Nucleus accumbens (tissue), 56 donors: Measurements from ENCODE around the gene PAPLN.
"Not testable (repeated sequence)": the region's sequence is repeated elsewhere in the genome, so short reads cannot be mapped to it uniquely, and the experiment has no call there.

Experiments used
- DNase-seq, 56 donors: peaks; one replicate each; lab custom pipeline; 2025; lab: John Stamatoyannopoulos, UW

The PAPLN gene, protein sequence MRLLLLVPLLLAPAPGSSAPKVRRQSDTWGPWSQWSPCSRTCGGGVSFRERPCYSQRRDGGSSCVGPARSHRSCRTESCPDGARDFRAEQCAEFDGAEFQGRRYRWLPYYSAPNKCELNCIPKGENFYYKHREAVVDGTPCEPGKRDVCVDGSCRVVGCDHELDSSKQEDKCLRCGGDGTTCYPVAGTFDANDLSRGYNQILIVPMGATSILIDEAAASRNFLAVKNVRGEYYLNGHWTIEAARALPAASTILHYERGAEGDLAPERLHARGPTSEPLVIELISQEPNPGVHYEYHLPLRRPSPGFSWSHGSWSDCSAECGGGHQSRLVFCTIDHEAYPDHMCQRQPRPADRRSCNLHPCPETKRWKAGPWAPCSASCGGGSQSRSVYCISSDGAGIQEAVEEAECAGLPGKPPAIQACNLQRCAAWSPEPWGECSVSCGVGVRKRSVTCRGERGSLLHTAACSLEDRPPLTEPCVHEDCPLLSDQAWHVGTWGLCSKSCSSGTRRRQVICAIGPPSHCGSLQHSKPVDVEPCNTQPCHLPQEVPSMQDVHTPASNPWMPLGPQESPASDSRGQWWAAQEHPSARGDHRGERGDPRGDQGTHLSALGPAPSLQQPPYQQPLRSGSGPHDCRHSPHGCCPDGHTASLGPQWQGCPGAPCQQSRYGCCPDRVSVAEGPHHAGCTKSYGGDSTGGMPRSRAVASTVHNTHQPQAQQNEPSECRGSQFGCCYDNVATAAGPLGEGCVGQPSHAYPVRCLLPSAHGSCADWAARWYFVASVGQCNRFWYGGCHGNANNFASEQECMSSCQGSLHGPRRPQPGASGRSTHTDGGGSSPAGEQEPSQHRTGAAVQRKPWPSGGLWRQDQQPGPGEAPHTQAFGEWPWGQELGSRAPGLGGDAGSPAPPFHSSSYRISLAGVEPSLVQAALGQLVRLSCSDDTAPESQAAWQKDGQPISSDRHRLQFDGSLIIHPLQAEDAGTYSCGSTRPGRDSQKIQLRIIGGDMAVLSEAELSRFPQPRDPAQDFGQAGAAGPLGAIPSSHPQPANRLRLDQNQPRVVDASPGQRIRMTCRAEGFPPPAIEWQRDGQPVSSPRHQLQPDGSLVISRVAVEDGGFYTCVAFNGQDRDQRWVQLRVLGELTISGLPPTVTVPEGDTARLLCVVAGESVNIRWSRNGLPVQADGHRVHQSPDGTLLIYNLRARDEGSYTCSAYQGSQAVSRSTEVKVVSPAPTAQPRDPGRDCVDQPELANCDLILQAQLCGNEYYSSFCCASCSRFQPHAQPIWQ

DNA sequence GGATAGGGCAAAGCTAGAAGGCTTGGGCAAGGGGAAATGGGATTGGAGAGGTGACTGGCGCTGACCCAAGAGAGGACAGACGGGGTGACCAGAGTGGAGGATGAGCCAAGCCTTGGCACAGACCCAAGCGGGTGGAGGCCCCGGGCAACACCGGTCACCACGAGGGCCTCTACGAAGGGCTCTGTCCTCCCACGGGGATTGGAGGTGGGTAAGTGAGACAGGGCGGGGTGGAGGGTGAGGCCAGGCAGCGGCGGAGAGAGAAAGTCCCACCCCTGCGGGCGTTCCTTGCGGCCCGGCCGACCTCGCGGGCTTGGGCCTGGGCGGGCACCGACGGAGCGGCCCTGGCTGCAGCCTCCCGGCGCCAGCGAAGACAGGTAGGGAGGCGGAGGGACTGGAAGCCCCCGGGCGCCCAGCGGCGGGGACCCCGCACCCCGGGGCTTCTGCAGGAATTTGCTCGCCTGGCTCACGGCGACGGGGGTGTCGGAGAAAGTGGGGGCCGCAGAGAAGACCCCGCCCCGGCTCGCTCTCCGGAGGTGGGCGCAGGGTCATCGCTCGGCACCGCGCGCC lies at the start of gene PAPLN:
Gene PAPLN, plus strand, starts transcription at position 288 of the 567 bp plus-strand sequence. CDS start 2,273 bp downstream, outside the sequence.
- peak in 5 of 56 donors; percentile 12 to 46 (median 23) for DNase-seq

DNA sequence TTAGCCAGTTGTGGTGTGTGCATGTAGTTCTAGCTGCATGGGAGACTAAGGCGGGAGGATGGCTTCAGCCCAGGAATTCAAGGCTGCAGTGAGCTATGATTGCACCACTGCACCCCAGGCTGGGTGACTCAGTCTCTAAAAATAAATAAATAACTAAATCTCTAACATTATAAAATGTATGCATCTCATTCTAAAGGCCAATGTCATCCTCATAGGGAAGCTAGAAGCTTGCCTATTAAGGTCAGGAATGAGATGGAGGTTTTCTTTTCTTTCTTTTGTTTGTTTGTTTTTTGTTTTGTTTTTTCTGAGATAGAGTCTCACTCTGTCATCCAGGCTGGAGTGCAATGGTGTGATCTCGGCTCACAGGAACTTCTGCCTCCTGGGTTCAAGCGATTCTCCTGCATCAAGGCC lies 48.8 kb upstream of the PAPLN start:
- no peak for DNase-seq

DNA sequence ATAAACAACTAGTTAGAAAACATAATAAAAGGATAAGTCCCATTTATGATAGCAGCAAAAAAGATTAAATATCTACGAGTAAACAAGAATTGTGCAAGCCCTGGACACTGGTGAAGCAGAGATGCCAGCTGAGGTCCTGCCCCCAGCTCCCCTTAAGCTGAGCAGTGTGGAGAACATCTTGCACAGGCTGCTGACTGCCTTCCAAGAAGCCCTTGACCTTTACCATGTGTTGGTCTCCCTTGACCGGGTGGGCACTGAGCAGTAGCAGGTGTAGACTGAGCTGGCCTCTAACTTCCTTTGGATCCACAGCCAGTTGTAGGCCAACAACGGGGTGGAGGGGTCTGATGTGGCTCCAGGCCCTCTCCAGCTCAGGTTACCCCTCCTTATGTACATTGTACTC lies 47.7 kb upstream of the PAPLN start:
- no peak for DNase-seq

DNA sequence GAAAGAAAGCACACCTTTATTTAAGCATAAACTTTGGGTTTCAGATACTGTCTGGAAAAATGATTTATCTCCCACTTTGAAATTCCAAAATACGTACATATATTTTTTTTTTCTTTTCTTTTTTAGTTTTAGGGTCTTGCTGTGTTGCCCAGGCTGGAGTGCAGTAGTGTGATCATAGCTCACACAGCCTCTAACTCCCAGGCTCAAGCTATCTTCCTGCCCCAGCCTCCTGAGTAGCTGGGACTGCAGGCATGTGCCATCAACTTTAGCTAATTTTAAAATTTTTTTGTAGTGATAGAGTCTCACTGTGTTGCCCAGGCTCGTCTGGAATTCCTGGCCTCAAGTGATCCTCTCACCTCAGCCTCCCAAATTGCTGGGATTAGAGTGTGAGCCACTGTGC lies 45.9 kb upstream of the PAPLN start:
- DNase-seq: no peak

DNA sequence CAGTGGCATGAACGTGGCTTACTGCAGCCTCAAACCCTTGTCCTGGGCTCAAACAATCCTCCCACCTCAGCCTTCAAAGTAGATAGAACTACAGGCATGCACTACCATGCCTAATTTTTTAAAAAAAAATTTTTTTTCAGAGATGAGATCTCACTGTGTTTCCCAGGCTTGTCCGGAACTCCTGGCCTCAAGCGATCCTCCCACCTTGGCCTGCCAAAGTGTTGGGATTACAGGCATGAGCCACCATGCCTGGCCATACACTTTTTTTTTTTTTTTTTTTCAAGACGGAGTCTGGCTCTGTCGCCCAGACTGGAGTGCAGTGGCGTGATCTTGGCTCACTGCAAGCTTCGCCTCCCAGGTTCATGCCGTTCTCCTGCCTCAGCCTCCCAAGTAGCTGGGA lies 43.0 kb upstream of the PAPLN start:
- DNase-seq: not testable (repeated sequence)

DNA sequence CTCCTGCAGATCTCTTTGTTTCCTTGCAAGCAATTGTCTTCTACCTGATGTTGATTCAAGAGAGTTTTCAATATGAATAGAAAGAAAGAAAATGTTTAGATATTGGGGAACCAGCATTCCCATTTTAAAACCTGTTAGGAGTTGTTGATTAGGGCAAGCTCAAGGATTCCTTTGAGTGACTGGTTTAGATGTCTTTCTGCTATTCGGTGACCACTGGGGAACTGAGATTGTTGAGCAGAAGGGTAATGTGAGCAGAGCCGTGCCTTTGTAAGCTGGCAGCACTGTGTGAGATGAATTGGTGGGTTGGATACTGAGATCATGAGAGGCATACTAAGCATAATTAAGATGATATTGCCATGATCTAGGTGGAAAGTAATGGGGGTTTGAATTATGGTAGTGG lies 39.1 kb upstream of the PAPLN start:
- no peak for DNase-seq

DNA sequence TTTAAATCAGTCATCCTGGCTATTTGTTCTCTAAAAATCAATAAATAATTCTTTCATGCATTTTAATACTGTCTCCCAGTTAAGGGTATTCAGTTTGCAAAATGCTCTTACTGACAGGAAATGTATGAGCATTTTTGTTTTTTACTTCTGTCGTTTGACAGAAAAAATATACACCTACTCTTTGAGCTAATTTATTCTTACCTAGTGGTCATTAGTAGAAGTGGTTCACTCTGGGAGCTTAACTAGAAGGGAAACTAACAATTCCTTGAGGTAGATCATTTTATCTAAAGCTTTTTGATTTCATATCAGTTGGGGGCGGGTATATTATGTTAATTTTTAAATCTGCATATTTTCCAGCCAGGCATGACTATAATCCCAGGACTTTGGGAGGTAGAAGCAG lies 33.8 kb upstream of the PAPLN start:
- no peak for DNase-seq

DNA sequence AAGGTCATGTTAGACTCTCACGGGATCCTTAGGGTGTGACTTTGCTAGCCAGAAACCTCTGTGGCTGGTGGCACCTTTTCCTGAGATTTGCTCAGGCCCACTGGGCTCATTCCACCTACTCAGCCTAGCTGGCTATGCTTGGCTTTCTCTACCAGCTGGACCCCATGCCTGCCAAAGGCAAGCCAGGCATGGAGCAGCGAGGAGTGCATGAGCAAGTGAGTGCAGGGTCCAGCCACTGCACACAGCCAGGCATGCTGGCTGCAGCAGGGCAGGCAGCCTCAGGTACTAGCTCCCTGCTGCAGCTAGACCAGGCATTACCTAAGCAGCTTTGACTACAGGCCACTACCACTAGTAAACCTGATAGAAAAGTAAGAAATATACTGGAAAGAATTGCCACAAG lies 29.7 kb upstream of the PAPLN start:
- no peak for DNase-seq

DNA sequence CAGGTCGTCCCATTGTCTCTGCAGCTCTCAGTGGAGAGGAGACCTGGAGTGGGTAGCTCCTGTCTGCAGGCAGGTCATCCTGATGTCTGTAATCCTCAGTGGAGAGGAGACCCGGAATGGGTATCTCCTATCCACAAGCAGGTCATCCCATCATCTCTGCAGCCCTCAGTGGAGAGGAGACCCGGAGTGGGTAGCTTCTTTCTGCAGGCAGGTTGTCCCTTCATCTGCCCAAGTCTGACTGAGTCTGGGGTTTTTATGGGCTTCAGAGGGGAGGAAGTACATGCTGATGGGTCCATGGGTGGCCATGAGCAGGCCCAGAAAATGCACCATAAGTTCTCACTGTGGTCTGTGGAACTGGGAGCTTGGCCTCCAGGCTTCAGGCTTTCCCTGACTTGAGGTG lies 28.9 kb upstream of the PAPLN start:
- no peak for DNase-seq

DNA sequence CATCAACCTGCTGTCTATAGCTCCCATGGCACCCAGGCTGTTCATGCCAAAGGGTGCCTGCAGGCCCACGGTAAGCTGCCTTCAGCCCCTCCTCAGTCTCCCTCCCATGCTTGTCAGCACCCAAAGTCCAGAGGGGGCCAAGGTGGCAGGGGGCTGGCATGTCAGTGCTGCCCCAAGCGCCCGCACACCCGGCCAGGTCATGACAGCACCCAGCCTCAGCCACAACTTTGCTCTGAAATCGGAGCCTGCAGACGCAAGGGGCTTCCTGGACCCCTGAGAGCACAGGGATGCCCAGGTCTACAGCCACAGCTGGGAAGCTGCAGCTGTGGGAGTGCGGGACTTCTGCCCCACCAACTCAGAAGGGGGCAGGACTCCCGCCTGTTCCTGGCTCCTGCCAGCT lies 28.5 kb upstream of the PAPLN start:
- DNase-seq: no peak

DNA sequence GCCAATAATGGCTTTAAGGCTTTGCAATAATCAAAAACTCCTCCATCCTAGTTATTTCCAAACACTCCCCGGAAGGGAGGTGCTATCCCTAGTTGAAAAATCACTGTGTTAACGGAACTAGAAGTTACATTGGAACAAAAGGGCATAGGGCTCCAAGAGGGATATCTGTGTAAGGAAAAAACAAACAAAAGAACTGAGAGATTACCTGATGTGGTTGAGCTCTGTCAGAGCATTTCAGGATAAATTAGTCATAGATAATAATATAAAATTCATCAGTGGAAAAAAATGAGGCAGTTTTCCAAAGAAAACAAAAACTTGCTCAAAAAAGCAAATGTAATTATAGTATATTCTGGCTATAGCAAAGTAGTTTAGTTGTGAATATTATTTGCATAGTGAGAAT lies 27.4 kb upstream of the PAPLN start:
- no peak for DNase-seq

DNA sequence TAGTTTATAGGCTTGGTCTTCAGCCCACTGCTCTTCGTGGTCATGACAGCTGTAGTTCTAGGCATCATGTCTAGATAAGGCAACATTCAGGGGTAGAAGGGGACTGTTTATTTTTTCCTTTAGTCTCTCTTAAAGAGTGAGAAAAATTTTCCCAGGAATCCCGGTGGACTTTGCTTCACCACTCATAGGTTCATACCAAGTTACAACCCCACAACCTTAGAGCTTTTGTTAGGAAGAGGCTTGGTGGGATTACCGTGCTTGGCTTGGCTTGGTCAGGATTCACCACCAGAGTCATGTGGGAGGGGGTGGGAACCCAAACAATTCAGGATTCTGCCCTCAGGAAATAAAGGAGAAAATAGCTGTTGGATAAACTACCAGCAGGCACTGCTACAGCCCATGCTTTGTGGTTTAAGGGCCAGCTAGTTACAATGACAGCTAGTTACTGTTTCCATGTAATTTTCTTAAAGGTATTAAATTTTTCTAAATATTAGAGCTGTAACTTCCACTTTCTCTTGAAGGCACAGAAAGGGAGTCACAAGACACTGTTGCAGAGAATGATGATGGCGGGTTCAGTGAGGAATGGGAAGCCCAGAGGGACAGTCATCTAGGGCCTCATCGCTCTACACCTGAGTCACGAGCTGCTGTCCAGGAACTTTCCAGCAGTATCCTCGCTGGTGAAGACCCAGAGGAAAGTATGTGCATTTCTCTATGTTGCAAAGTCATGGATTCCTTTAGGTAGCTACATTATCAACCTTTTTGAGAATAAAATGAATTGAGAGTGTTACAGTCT lies 25.9 kb upstream of the PAPLN start:
- no peak for DNase-seq

DNA sequence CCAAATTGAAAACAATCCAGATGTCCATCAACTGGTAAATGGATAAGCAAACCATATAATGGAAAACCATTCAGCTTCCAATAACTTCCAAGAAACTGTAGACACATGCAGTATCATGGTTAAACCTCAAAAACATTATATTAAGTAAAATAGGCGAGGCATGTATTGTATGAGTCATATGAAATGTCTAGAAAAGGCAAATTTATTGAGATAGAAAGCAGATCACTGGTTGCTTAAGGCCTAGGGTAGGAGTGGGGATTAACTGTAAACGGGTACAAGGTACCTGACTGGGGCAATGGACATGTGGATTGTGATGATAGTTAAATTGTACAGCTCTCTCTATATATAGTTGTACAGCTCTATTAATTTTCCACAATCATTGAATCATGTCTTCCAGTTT lies 21.3 kb upstream of the PAPLN start:
- no peak for DNase-seq

DNA sequence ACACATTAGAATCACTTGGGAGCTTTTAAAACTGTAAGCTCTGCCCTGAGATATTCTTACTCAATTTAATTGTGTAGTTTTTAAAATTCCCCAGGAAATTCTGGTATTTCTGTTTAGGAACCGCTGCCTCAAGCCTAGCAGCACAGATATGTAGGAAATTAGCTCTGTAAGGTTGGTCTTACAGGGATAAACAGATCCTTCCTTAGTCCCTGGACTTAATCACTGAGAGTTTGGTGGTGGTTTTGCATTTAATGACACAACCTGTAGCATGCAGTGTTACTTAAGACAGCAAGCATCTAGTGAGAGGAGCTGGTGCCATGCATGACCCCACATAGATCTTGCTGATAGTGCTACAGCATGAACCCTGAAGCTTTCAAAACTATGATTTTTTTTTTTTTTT lies 19.9 kb upstream of the PAPLN start:
- DNase-seq: no peak

DNA sequence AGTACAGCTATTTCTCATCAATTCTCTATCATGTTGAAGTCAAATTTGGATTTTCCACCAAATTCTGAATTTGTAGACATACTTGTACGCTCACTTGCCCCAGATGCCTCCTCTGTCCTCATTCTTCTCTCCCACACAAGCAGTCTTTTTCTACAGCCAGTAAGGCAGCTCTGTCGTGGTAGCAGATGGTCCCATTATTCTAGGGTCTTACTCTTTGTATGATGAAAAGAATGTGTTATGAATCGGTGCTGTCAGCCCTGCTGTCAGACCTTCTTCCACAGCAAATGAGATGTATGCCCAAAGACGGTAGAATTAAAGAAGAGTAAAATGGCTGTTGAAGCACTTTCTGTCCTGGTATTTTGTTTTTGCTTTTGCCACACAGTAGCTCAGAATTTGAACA lies 17.2 kb upstream of the PAPLN start:
- DNase-seq: no peak

DNA sequence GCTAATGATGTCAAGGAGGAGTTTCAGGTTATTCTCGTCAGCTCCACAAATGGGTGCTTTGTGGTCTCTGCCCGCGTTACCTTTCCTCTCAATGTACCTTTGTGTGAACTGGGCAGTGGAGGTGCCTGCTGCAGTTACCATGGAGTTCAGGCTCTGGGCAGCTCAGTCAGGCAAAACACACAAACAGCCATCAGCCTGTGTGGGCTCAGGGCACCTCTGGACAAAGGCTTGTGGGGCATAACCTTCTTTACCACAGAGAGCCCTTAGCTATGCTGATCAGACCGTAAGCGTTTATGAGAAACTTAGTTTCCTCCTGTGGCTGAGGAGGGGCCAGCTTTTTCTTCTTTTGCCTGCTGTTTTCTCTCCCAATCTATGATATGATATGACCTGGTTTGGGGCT lies 16.7 kb upstream of the PAPLN start:
- DNase-seq: no peak

DNA sequence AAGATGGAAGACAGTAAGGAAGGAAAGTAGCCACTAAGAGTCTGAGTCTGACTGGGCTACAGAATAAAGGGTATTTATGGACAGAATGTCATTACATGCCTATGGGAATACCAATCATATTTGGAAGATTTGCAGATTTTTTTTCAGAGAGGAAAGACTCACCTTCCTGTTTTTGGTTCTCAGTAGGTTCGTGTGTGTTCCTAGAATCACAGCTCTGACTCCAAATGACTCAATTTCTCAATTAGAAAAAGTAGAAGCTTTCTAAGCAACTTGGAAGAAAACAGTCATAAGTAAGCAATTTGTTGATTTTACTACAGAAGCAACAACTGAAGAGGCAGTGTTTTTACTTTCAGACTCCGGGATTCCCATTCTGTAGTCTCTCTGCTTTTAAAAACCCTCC lies 15.4 kb upstream of the PAPLN start:
- DNase-seq: no peak

DNA sequence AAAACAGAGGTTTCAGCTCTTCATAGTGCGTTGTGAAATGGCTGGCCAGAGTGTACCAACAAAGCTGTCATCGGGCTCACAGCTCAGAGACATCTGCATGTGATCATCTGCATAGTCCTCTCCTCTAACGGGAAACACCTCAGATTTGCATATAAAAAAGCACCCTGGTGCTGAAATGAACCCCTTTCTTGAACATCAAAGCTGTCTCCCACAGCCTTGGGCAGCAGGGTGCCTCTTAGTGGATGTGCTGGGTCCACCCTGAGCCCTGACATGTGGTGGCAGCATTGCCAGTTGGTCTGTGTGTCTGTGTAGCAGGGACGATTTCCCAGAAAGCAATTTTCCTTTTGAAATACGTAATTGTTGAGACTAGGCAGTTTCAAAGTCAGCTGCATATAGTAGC lies 14.3 kb upstream of the PAPLN start:
- peak in 6 of 56 donors; percentile 10 to 44 (median 20) for DNase-seq

DNA sequence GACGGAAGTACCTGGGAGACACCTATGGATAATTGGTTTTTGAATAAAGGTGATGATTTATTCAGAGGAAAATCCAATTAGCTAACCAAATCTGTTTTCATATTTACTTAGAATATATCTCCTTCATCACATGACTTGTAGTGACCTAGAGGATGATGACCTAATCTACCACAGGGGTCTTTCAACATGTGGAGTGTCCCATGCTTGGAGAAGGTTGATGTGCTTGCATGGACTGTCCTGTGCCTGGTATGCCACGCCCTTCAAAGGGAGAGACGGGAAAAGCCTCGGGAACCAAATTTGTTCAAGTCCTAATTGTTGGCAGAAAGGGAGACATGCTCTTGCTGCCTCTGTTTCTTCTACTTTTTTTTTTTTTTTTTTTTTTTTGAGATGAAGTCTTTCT lies 11.8 kb upstream of the PAPLN start:
- no peak for DNase-seq
